EL (cell line): ENCODE measurements around the gene SNAP25.

Experiments used
- DNase-seq: peaks from one replicate; pipeline ENCODE4 v3.0.0-alpha.2; 2016

Gene SNAP25

GRCh38 chr20:10268636-10269035 is 50.0 kb downstream of the SNAP25 start:
- DNase-seq = no peak

GRCh38 chr20:10270630-10271029 is 52.0 kb downstream of the SNAP25 start:
- DNase-seq = no peak

- no peak for DNase-seq
These were observed 53.0 kb downstream of the SNAP25 start for GRCh38 chr20:10271494-10272219.

GRCh38 chr20:10276878-10277580 is 58.4 kb downstream of the SNAP25 start:
- DNase-seq = no peak

- DNase-seq = no peak
These were observed 59.0 kb downstream of the SNAP25 start for GRCh38 chr20:10277616-10278015.

GRCh38 chr20:10278412-10278811 is 59.8 kb downstream of the SNAP25 start:
- DNase-seq = no peak

GRCh38 chr20:10280018-10280908 is 61.6 kb downstream of the SNAP25 start:
- DNase-seq = peak; percentile 66

- no peak for DNase-seq
These were observed 63.3 kb downstream of the SNAP25 start for GRCh38 chr20:10281911-10282310.

- DNase-seq = peak; percentile 90
These were observed 64.4 kb downstream of the SNAP25 start for GRCh38 chr20:10282979-10283456.

- DNase-seq = no peak
These were observed 67.7 kb downstream of the SNAP25 start for GRCh38 chr20:10286356-10286755.

GRCh38 chr20:10288421-10288820 is 69.8 kb downstream of the SNAP25 start:
- no peak for DNase-seq

- DNase-seq = peak; percentile 47
These were observed 70.5 kb downstream of the SNAP25 start for GRCh38 chr20:10288954-10289646.

GRCh38 chr20:10291568-10292248 is 73.1 kb downstream of the SNAP25 start:
- DNase-seq = no peak

GRCh38 chr20:10297223-10297622 is 78.6 kb downstream of the SNAP25 start:
- DNase-seq = no peak

GRCh38 chr20:10297684-10298240 is 79.1 kb downstream of the SNAP25 start:
- DNase-seq = peak; percentile 42

- DNase-seq = no peak
These were observed 82.2 kb downstream of the SNAP25 start for GRCh38 chr20:10300582-10301446.

- no peak for DNase-seq
These were observed 85.2 kb downstream of the SNAP25 start for GRCh38 chr20:10303852-10304251.

GRCh38 chr20:10304471-10305046 is 85.9 kb downstream of the SNAP25 start:
- no peak for DNase-seq

- DNase-seq = peak; percentile 86
These were observed 88.1 kb downstream of the SNAP25 start for GRCh38 chr20:10306440-10307358.
